Peyer's patch (tissue), 4 donors: Measurements from ENCODE around the gene TMOD1. TPM values are rescaled to one million over a fixed set of nuclear protein-coding genes. Genes with fewer than 3 reads are reported as not detected.
A peak's percentile ranks its signal among the peaks of the same experiment; 100 is the strongest.

Experiments used
- DNase-seq, 3 donors: peaks; one replicate each; pipeline ENCODE4 v3.0.0-alpha.2; 2017 to 2019
- H3K27ac ChIP-seq, 4 donors: fragments of 200-600 bp; sonication (generic); one replicate each; pipeline ENCODE4 v1.5.1; 2016 to 2019
- H3K27me3 ChIP-seq, 2 donors: fragments of 200-600 bp; sonication (generic); one replicate each; pipeline ENCODE4 v1.5.1; 2019
- H3K36me3 ChIP-seq, 3 donors: fragments of 200-600 bp; sonication (generic); one replicate each; pipeline ENCODE4 v1.5.1; 2016 to 2019
- H3K4me1 ChIP-seq, 4 donors: fragments of 200-600 bp; sonication (generic); one replicate each; pipeline ENCODE4 v1.5.1; 2016 to 2019
- H3K4me3 ChIP-seq, 4 donors: fragments of 200-600 bp; sonication (generic); 1 replicate in 3 of 4; 2 replicates in 1 of 4; pipeline ENCODE4 v1.5.1; 2016 to 2019; ENCODE audit warnings: mild to moderate bottlenecking in 1 of 4
- H3K9me3 ChIP-seq, 4 donors: fragments of 200-600 bp; sonication (generic); one replicate each; pipeline ENCODE4 v1.5.1; 2016 to 2019; ENCODE audit warnings: mild to moderate bottlenecking in 1 of 4
- CTCF ChIP-seq, 6 experiments: fragments of 450-650 bp in 4 of 6; fragments of 200-600 bp in 2 of 6; sonication (generic) in 1 of 6; IDR thresholded peaks; one replicate each; pipeline ENCODE4 v1.5.1; 2017 to 2019; ENCODE audit warnings: antibody characterized with exemption in 6 of 6, mild to moderate bottlenecking in 3 of 6, moderate library complexity in 1 of 6
- POLR2A ChIP-seq, 2 donors: fragments of 450-650 bp; IDR thresholded peaks; one replicate each; pipeline ENCODE4 v1.5.1; 2017; ENCODE audit warnings: antibody characterized with exemption in 2 of 2, mild to moderate bottlenecking in 2 of 2, moderate library complexity in 2 of 2
- total RNA-seq, 4 donors: library from RNA; depleted of rRNA; stranded (reverse); fragments of >200 nt; gene quantifications; one replicate each; pipeline ENCODE4 v1.1.0, GENCODE V29; 2016

The TMOD1 gene
- total RNA-seq, 4 donors from 2014 or later, result 2.6 to 15.7 (median 4.9) TPM

- H3K9me3 ChIP-seq, result no peaks in the 10 kb centered on the region
- H3K27ac ChIP-seq, result no peak overlapping the region
- H3K36me3 ChIP-seq, result no peaks in the 10 kb centered on the region
- H3K27me3 ChIP-seq, result no peaks in the 10 kb centered on the region
- DNase-seq, result no peak
- TF ChIP-seq POLR2A (IDR thresholded peaks at IDR 0.05) (no peak), CTCF (IDR thresholded peaks at IDR 0.05) (no peak)
- peaks cover 0 to 14% (median 0%) of the 10 kb centered on the region in 4 donors for H3K4me1 ChIP-seq
- H3K4me3 ChIP-seq, result no peak overlapping the region
Observed at GRCh38 chr9:97527626-97528528, 26.4 kb downstream of the TMOD1 start.

DNA sequence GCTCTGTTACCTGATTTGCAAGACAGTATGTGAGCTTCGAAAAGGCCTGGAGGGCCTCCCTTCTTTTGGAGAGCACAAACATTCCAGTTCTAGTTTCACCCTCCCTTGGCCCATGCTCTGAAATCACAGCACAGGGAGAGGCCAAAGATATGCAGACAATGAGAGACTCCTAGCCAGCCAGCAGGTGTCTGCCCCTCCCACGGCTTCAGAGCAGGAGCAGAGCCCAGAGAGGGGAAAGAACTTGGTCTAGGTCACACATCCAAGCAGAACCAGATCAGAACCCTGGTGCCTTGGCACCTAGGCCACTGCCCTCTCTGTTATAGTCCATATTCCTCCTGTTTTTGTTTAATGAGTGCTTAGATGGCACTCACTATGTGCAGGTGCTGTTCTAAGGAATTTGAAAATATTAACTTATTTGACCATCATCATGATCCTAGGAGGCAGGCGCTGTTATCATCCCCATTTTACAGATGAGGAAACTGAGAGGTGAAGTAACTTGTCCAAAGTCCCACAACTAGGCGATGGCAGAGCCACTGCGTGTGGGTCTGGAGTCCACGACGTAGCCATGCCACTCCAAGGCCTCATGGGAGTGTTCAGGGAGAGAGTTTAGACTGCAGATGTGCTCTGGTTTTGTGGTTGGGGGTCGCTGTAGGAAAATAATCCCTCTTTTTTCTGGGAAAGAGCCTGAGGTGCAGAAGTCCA is 27.2 kb downstream of the TMOD1 start:
- peaks cover 0 to 14% (median 0%) of the 10 kb centered on the region in 4 donors for H3K4me1 ChIP-seq
- H3K27ac ChIP-seq, result peak overlapping the region in 2 of 4 donors; percentile 4 to 77
- H3K27me3 ChIP-seq, result no peaks in the 10 kb centered on the region
- no peak overlapping the region for H3K4me3 ChIP-seq
- H3K9me3 ChIP-seq, result no peaks in the 10 kb centered on the region
- no peaks in the 10 kb centered on the region for H3K36me3 ChIP-seq
- TF ChIP-seq CTCF (IDR thresholded peaks at IDR 0.05) (no peak), POLR2A (IDR thresholded peaks at IDR 0.05) (no peak)
- no peak for DNase-seq

GRCh38 chr9:97529363-97530076 is 28.1 kb downstream of the TMOD1 start:
- Histone ChIP-seq H3K4me3 (no peak overlapping the region), H3K4me1 (peaks cover 0 to 14% (median 0%) of the 10 kb centered on the region in 4 donors), H3K27ac (peak overlapping the region in 1 of 4 donors; percentile 77), H3K27me3 (no peaks in the 10 kb centered on the region), H3K9me3 (no peaks in the 10 kb centered on the region), H3K36me3 (no peaks in the 10 kb centered on the region)
- DNase-seq, result no peak
- TF ChIP-seq CTCF (IDR thresholded peaks at IDR 0.05) (no peak), POLR2A (IDR thresholded peaks at IDR 0.05) (no peak)

DNA sequence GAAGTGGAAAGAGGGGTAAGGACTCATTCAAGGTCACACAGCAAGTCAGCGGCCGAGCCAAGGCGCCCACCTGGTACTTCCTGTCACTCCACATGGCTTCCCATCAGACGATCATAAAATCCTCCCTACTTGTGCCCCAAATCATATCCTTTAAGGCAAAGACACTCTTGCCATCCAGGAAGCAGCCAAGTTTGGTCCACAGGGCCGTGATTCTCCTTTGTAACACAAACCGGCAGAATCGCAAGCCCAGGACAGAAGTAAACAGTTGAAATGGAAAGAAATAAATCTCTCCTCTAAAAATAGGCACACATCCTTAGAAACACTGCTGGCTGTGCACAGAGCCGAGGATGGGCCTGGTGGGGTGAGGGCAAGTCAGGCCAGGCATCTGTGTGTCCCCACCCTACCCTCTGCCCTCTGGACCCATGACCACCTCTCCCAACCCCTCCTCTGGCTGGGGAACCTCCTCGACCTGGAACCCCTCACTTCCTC is 30.5 kb downstream of the TMOD1 start:
- Histone ChIP-seq H3K27ac (peak overlapping the region in 3 of 4 donors; percentile 17 to 56 (median 43)), H3K4me1 (peaks cover 0 to 14% (median 0%) of the 10 kb centered on the region in 4 donors), H3K4me3 (no peak overlapping the region), H3K27me3 (no peaks in the 10 kb centered on the region), H3K9me3 (no peaks in the 10 kb centered on the region), H3K36me3 (no peaks in the 10 kb centered on the region)
- TF ChIP-seq POLR2A (IDR thresholded peaks at IDR 0.05) (no peak), CTCF (IDR thresholded peaks at IDR 0.05) (no peak)
- DNase-seq, result no peak

GRCh38 chr9:97534185-97534584 is 32.7 kb downstream of the TMOD1 start:
- TF ChIP-seq CTCF (IDR thresholded peaks at IDR 0.05) (no peak), POLR2A (IDR thresholded peaks at IDR 0.05) (no peak)
- H3K4me3 ChIP-seq, result no peak overlapping the region
- H3K4me1 ChIP-seq, result peaks cover 0 to 8% (median 0%) of the 10 kb centered on the region in 4 donors
- H3K27ac ChIP-seq, result no peak overlapping the region
- H3K9me3 ChIP-seq, result no peaks in the 10 kb centered on the region
- no peaks in the 10 kb centered on the region for H3K27me3 ChIP-seq
- DNase-seq, result no peak
- no peaks in the 10 kb centered on the region for H3K36me3 ChIP-seq
